ENCODE results near the gene VSIG4.

VSIG4 gene

DNA sequence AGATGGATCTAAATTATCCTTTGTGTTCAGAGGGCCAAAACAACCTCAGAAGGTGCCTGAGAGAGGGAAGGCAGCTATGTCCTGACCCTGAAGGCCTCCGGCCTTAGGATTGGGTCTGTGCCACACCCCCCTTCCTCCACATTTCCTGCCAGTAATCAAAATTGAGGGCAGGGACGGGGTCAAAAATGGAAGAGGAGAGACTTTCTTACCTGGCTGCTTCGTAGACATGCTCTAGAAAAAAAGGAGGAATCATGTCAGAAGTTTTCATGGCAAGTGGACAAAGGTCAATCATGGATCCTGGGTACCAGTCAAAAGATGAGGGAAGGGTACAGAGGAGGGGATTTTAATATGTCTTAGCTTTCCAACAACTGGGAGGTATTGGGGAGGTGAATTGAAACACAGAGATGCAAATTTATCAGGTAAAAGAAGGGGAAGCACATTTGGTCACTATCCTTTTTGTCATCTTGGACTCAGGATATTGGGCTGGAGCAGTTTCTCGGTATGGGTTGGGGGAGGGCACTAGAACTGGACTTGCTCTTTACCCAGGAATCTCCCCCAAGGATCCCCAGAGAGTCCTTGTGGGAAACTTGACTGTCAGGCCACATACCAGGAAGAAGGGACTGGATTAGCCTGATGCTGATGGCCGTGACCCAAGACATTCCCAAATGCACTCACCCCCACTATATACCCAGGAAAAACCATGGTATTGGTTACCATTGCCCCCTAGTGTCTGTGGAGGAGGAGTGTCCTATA lies 17.1 kb downstream of the VSIG4 start:
- FAIRE-seq (peak; percentile 92), DNase-seq (ENCODE audit: insufficient read length) (no peak)
- TF ChIP-seq TAF1 (IDR thresholded peaks at IDR 0.05; ENCODE audit: borderline replicate concordance, low read depth, low read length): no peak
- TF ChIP-seq POLR2A (IDR thresholded peaks at IDR 0.05; ENCODE audit: low read depth, low read length): no peak
- no peak for TF ChIP-seq POLR2AphosphoS5 (IDR thresholded peaks at IDR 0.05; ENCODE audit: low read depth, low read length)

- FAIRE-seq (peak; percentile 17), DNase-seq (ENCODE audit: insufficient read length) (no peak)
- TF ChIP-seq POLR2AphosphoS5 (IDR thresholded peaks at IDR 0.05; ENCODE audit: low read depth, low read length) (no peak), POLR2A (IDR thresholded peaks at IDR 0.05; ENCODE audit: low read depth, low read length) (no peak), TAF1 (IDR thresholded peaks at IDR 0.05; ENCODE audit: borderline replicate concordance, low read depth, low read length) (no peak)
Observed at GRCh38 chrX:66021765-66022631, 17.9 kb downstream of the VSIG4 start.

DNA sequence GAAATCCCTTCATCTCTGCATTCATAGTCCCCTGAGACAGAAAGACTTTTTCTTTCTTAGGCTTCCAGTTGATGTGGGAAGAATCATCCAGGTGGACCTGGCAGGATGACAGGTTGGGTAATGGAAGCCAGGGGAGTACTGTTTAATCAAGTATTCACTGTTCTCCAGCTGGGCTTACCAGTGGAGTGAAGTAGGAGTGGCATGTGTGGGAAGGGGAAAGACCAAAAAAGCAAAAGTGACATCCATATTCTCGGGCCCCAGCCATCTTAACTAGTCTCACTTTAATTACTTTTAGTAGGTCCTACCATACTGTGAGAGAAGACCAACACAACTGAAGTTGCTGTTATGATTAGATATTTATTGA lies 18.5 kb downstream of the VSIG4 start:
- DNase-seq (ENCODE audit: insufficient read length) (no peak), FAIRE-seq (peak; percentile 57)
- TF ChIP-seq TAF1 (IDR thresholded peaks at IDR 0.05; ENCODE audit: borderline replicate concordance, low read depth, low read length): no peak
- no peak for TF ChIP-seq POLR2AphosphoS5 (IDR thresholded peaks at IDR 0.05; ENCODE audit: low read depth, low read length)
- no peak for TF ChIP-seq POLR2A (IDR thresholded peaks at IDR 0.05; ENCODE audit: low read depth, low read length)

DNA sequence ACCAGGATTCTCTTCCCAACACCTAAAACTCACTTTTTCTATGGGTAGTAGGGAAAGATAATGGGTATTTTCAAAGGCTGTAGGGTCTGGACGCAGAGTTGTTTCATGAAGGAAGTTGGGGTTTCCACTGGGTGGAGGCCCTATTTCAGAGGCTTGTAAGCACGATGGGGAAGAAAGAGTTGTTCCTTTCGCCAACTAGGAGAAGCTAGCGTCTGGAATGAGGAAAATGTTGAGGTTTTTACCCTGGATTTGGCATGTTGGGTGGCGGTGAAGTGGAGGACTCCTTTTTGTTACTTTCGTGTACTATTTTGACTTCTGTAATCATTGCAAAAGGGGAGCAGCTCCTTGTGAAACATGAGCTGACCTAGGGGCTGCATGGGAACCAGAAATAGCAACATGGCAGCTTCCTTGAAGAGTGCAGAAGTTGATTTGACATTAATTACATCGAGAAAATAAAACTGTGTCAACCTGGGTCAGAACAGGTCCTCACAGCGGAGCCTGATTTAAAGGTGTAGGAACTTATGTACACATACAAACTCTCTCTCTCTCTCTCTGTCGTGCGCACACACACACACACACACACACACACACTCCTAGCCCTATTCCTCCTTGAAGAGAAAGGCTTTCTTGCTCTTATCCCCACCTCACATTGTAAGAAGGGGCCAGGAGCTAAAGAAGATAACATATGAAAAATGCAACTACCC lies 19.1 kb downstream of the VSIG4 start:
- FAIRE-seq: peak; percentile 85
- TF ChIP-seq POLR2AphosphoS5 (IDR thresholded peaks at IDR 0.05; ENCODE audit: low read depth, low read length): no peak
- TF ChIP-seq POLR2A (IDR thresholded peaks at IDR 0.05; ENCODE audit: low read depth, low read length): no peak
- TF ChIP-seq TAF1 (IDR thresholded peaks at IDR 0.05; ENCODE audit: borderline replicate concordance, low read depth, low read length): no peak
- DNase-seq (ENCODE audit: insufficient read length): no peak

- DNase-seq (ENCODE audit: insufficient read length): no peak
- TF ChIP-seq POLR2A (IDR thresholded peaks at IDR 0.05; ENCODE audit: low read depth, low read length) (no peak), TAF1 (IDR thresholded peaks at IDR 0.05; ENCODE audit: borderline replicate concordance, low read depth, low read length) (no peak), POLR2AphosphoS5 (IDR thresholded peaks at IDR 0.05; ENCODE audit: low read depth, low read length) (no peak)
- FAIRE-seq: peak; percentile 54
Observed at GRCh38 chrX:66019974-66020373, 19.9 kb downstream of the VSIG4 start.

GRCh38 chrX:66019310-66019652 lies 20.6 kb downstream of the VSIG4 start:
- DNase-seq (ENCODE audit: insufficient read length) (no peak), FAIRE-seq (no peak)

DNA sequence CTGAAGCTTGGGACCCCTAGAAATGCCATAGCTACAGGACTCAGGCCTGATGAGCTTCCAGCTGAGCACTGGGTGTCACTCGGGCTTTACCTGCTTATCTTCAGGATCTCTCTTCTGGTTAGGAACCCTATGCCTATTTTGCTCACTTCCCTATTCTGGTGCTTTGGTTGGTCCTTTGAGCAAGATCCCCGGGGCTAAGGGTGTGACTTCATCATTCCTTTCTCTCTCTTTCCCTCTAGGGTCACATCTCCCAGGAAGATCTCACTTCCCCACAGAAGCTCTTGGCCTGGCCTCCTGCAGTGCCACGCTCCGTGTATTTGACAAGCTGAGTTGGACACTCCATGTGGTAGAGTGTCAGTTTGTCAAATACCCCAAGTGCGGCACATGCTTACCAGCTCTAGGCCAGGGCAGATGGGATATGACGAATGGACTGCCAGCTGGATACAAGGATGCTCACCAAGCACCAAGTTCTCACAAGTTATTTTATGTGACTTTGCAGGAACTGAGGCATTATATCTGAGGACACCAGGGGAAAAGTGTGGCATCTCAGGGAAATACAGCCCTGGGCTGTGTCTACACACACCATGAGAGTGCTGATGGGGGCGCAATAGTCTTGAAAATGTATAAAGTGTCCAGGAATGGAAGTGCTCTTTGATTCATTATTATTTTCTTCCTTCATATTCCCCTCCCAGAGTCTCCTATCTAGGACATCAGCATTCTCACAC lies 21.1 kb downstream of the VSIG4 start:
- DNase-seq (ENCODE audit: insufficient read length) (no peak), FAIRE-seq (peak; percentile 80)
- TF ChIP-seq POLR2A (IDR thresholded peaks at IDR 0.05; ENCODE audit: low read depth, low read length) (no peak), POLR2AphosphoS5 (IDR thresholded peaks at IDR 0.05; ENCODE audit: low read depth, low read length) (no peak), TAF1 (IDR thresholded peaks at IDR 0.05; ENCODE audit: borderline replicate concordance, low read depth, low read length) (no peak)

More at GRCh38 chrX:66019310-66019652, 20.6 kb downstream of the VSIG4 start:
- no peak for TF ChIP-seq TAF1 (IDR thresholded peaks at IDR 0.05; ENCODE audit: borderline replicate concordance, low read depth, low read length)

DNA sequence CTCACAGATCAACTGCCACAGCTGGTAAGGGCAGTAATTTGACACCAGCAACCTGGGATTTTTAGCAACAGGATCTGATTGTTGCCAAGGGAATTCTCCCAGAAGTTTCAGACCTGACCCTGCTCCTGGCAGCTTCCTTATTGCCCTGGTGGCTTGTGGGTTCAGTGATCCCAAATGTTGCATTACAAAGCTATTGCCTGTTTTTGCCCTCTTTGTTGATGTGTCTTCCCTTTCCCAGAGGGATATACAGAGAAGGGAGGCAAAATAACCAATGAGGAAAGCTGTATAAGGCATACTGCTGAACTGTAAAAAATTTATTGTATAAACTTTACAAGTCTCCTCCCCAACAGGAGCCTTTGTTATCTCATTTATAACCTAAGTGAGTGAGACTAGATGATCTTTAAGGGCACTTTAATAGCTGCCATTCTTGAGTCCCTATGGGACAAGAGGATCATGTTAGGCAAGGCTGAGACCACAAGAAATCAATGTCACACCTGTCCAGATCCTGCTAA lies 22.2 kb downstream of the VSIG4 start:
- FAIRE-seq: no peak
- no peak for DNase-seq (ENCODE audit: insufficient read length)
- no peak for TF ChIP-seq TAF1 (IDR thresholded peaks at IDR 0.05; ENCODE audit: borderline replicate concordance, low read depth, low read length)

DNA sequence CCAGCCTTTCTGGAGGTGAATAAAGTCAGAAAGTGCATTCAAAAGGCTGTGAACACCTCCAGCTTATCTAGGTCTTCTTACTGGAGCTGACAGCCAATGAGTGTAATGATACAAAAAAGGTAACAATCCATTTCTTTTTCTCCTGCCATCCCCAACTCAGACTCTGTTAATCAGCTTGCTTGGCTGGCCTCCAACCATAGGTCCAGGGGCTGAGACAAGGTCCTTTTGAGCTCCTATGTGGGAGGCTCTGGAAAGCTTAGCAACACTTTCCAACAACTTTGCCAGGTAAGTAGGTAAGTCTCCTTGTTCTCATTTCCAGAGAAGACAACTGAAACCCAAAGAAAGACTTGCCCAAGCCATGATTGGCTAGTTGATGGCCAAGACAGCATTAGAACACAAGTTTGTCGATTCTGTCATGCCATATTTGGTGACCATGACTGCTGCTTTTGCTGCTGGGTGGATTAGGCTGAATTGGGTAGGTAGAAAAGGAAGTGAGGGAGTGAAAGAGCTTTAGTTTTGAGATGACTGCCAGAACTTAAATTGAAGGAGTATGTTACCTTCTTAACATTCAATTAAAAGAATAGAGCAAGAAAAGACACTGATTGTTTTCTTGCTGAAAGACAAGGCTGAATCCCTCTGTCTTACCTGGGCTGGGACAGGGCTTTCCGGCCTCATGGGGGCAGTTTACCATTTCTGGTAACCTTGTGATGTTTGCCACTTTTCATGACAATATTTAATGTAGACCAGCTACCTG lies 22.8 kb downstream of the VSIG4 start:
- DNase-seq (ENCODE audit: insufficient read length) (no peak), FAIRE-seq (peak; percentile 97)

DNA sequence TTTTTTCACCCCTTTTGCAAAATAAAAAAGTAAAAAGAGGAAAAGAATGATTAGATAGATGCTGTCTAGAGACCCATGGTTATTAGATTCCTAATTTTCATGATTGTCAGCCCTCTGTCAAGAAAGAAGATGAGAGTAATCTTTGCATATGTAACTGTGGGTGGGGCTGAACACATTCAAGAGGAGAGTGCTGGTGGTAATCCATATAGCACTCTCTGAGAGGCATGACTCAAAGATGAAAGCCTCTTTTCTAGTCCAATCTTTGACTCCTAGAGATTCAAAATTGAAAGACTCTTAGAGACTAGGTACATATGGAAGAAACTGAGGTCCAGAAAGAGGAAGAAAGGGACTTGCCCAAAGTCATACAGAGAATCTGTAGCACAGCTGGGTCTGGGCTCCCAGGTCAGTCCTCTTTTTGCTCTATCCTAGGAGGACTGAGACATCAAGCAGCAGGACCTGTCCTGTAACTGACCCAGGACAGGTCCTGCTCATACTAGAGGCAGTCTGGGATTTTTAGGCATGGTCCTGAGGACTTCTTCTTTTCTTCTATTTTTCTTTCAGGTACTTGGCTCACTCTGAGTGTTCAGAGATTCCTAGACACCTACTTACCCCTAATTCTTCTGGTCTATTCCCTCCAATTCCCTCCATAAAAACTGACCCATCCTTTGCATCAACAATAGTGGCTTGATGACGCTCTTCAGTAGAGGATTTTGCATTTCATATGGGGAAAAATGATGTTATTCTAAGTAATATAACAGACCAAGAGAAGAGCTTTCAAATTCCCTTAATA lies 23.8 kb downstream of the VSIG4 start:
- DNase-seq (ENCODE audit: insufficient read length) (no peak), FAIRE-seq (peak; percentile 5)
- TF ChIP-seq POLR2A (IDR thresholded peaks at IDR 0.05; ENCODE audit: low read depth, low read length): no peak
- no peak for TF ChIP-seq TAF1 (IDR thresholded peaks at IDR 0.05; ENCODE audit: borderline replicate concordance, low read depth, low read length)
- TF ChIP-seq POLR2AphosphoS5 (IDR thresholded peaks at IDR 0.05; ENCODE audit: low read depth, low read length): no peak

More for the DNA sequence above, 22.8 kb downstream of the VSIG4 start:
- TF ChIP-seq POLR2AphosphoS5 (IDR thresholded peaks at IDR 0.05; ENCODE audit: low read depth, low read length): no peak
- TF ChIP-seq POLR2A (IDR thresholded peaks at IDR 0.05; ENCODE audit: low read depth, low read length): 0 out of 2 replicates have a peak, but pooled peaks have one; percentile 35

Measured in GM12892 (cell line).